HG02885 (cell line): ENCODE measurements around the gene FCER1G.

ENCODE experiments used
- ATAC-seq: cut with Tn5 transposase; IDR thresholded peaks from one replicate; pipeline ENCODE4 v1.9.1; 2021; ENCODE audit warnings: mild to moderate bottlenecking; ENCODE audit not compliant: unreplicated experiment, poor library complexity

FCER1G gene

GRCh38 chr1:161215076-161215475 lies at the start of gene FCER1G:
Gene FCER1G, plus strand, starts transcription at chr1:161215295. Its CDS starts 27 bp downstream, at chr1:161215322.
- no peak for ATAC-seq

- ATAC-seq, result peak; percentile 93
Measured at GRCh38 chr1:161165742-161166668, 49.1 kb upstream of the FCER1G start, which contains the start of gene PPOX. Gene PPOX, plus strand, starts transcription at chr1:161166426. Its CDS starts 422 bp downstream, at chr1:161166848.

GRCh38 chr1:161166669-161167548 lies 48.2 kb upstream of the FCER1G start:
- no peak for ATAC-seq

GRCh38 chr1:161168906-161169305 lies 46.2 kb upstream of the FCER1G start:
- ATAC-seq, result no peak

GRCh38 chr1:161171191-161171590 lies 43.9 kb upstream of the FCER1G start:
- no peak for ATAC-seq

GRCh38 chr1:161171696-161172095 lies 43.4 kb upstream of the FCER1G start:
- no peak for ATAC-seq

GRCh38 chr1:161172349-161172748 lies 42.7 kb upstream of the FCER1G start:
- ATAC-seq, result no peak

GRCh38 chr1:161172776-161173376 lies 42.2 kb upstream of the FCER1G start:
- no peak for ATAC-seq

- ATAC-seq, result no peak
Measured at GRCh38 chr1:161173711-161174110, 41.4 kb upstream of the FCER1G start.

- no peak for ATAC-seq
Measured at GRCh38 chr1:161174911-161175310, 40.2 kb upstream of the FCER1G start.

GRCh38 chr1:161175771-161176453 lies 39.2 kb upstream of the FCER1G start:
- ATAC-seq, result no peak

GRCh38 chr1:161176468-161177111 lies 38.5 kb upstream of the FCER1G start:
- no peak for ATAC-seq

- peak; percentile 88 for ATAC-seq
Measured at GRCh38 chr1:161177112-161177935, 37.8 kb upstream of the FCER1G start, which contains the start of gene B4GALT3. Gene B4GALT3, minus strand, starts transcription at chr1:161177507. Its CDS starts 1,447 bp downstream, at chr1:161176060.

- ATAC-seq, result no peak
Measured at GRCh38 chr1:161177936-161178244, 37.2 kb upstream of the FCER1G start.

- no peak for ATAC-seq
Measured at GRCh38 chr1:161179698-161180097, 35.4 kb upstream of the FCER1G start.

- ATAC-seq, result no peak
Measured at GRCh38 chr1:161180639-161181038, 34.5 kb upstream of the FCER1G start.

- peak; percentile 39 for ATAC-seq
Measured at GRCh38 chr1:161182214-161182613, 32.9 kb upstream of the FCER1G start.

- peak; percentile 77 for ATAC-seq
Measured at GRCh38 chr1:161185282-161185682, 29.8 kb upstream of the FCER1G start.
